NCI-H226 (cell line): ENCODE results near the gene RALBP1.
"Not testable (repeated sequence)": the region's sequence is repeated elsewhere in the genome, so short reads cannot be mapped to it uniquely, and the experiment has no call there.

Experiments
- DNase-seq: peaks from one replicate; pipeline ENCODE4 v3.0.0-alpha.2; 2015

The RALBP1 gene

DNA sequence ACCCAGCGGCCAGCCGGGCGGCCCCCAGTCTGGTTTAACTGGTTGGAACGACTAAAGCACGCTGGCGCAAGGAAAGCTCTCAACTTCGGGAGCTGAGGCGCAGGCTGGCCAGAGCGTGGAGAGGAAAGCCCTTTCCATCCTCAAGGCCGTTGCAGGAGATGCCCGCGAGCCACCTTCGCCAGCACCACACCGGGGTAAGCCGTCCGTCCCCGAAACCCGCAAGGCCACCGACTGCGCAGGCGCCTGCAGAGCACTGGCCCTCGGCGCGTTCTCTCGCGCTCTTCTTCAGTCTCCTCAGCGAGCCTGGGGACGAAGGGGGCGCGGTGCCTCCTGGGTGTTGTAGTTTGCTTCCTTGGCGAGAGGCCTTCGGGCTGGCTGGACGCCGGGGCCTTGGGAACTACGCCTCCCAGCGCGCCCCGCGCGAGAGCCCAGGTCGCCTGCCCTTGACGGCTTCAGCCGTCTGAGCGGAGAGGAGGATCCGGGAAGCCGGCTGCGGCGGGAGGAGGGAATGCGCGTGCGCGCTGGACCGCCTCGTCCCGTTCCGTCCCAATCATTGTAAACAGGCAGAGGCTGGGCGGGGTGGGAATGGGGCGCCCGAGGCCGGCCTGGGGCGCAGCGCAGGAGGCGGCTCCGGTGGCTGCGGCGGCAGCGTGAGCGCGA lies at the start of gene RALBP1:
Gene RALBP1 (plus strand): TSS at position 531 of the 660 bp plus-strand sequence. CDS start 37,533 bp downstream, outside the sequence.
- DNase-seq = peak; percentile 99

GRCh38 chr18:9426753-9427152 lies 48.6 kb upstream of the RALBP1 start:
- DNase-seq = no peak

DNA sequence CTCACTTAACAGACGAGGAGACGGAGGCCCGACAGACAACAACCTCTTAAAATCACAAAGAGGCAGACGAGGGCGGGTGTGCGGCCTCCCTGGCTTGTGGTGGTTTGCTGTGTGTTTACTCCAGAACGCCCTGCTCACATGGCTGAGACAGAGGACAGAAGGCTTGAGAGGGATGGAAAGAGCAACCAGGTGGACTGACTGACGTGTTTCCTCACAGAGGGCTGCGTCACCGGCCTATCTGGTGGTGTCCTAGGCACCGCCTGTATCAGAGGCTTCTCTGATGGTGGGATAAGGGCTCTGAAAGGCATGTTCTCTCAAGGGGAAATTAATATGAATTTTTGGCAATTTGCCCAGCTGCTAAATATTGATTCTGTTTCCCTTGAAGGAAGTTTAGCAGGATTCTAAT lies 47.0 kb upstream of the RALBP1 start:
- no peak for DNase-seq

- no peak for DNase-seq
Observed at GRCh38 chr18:9428862-9429661, 46.3 kb upstream of the RALBP1 start.

GRCh38 chr18:9429662-9429993 lies 45.7 kb upstream of the RALBP1 start:
- DNase-seq = no peak

DNA sequence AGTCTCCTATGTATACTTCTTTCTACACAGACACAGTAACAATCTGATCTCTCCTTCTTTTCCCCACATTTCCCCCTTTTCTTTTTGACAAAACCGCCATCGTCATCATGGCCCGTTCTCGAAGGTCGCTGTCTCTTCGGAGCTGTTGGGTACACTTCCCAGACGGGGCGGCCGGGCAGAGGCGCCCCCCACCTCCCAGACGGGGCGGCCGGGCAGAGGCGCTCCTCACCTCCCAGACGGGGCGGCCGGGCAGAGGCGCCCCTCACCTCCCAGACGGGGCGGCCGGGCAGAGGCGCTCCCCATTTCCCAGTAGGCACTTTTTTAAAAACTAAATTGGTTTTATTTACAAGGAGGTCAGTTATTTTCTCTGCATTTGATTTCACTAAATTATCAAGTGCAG lies 45.0 kb upstream of the RALBP1 start:
- not testable (repeated sequence) for DNase-seq

GRCh38 chr18:9431296-9431695 lies 44.0 kb upstream of the RALBP1 start:
- DNase-seq = no peak

DNA sequence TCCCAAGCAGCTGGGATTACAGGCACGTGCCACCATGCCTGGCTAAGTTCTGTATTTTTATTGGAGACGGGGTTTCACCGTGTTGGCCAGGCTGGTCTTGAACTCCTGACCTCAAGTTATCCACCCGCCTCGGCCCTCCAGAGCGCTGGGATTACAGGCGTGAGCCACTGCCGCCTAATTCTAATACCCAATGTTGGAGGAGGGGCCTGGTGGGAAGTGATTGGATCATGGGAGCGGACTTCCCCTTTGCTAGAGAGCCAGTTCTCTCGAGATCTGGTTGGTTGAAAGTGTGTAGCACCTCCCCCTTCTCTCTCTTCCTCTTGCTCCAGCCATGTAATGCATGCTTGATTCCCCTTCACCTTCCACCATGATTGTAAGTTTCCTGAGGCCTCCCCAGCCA lies 42.2 kb upstream of the RALBP1 start:
- DNase-seq = not testable (repeated sequence)

DNA sequence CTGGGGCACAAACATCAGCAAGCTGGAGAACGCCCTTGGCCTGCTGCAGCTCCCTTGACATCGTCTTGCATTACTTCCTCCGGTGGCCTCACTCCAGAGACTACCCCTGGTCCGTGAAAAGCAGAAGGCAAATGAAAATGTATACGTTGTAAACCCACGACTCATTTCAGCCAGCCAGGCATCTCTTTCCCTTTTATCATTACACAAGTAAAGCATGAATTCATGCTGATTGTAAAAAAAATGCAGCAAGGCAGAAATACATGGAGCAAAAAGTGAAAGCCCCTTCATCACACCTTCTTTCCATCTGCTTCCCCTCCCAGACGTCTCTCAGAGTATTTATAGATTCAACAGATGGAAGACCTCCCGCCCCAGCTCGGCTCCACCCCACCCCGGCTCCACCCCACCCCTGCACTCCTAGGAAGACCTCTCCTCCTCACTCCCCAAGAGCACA lies 41.6 kb upstream of the RALBP1 start:
- no peak for DNase-seq

GRCh38 chr18:9434122-9434701 lies 41.1 kb upstream of the RALBP1 start:
- no peak for DNase-seq

GRCh38 chr18:9435041-9435440 lies 40.3 kb upstream of the RALBP1 start:
- no peak for DNase-seq

DNA sequence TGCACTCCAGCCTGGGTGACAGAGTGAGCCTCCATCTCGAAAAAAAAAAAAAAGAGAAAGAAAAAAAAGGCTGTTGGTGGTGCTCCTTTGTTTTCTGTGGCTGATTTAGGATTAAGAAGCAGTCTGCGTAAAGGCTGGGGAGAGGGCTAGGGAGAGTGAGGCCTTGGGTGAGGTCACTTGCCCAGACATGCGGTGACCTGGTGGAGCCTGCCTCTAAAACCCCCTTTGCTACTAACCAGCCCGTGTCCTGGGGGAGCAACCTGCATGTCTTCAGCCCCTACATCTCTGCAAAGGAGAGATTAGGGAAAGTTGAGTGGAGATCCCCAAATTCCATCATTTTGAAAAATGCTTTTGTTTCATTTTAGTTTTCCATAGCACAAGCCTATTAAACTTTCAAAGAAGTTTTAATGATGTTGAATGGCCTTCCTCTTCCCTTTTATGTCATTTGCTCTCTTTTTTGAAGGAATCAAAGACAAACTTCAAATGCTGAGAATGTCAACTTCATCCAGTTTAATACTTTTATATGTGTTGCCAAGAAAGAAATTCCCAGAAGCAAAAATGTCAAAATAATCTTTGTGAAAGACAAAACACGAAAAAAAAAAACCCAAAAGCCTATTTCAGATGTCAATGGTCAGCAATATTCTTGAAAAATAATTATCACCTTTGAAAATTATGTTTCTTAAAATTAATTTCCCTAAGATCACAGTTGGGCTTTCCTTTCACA lies 38.9 kb upstream of the RALBP1 start:
- no peak for DNase-seq

DNA sequence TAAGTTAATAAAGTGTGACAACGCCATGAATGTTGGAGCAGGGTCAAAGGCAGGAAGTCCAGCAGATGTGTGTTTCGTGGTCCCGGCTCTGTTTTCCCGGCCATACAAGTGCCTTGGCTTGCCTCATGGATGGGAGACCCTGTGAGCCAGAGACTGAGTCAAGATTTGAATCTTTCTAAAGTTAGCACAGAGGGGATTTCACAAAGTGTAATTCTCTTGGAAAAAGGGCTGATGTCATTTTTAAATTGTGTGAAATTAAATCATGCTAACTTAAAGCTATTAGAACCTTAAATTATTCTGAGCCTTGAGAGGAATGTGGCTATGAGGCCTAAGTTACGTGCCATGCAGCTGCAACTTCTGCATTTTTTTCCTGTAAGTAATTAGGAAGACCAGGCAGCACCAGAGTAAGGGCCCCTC lies 38.3 kb upstream of the RALBP1 start:
- no peak for DNase-seq

DNA sequence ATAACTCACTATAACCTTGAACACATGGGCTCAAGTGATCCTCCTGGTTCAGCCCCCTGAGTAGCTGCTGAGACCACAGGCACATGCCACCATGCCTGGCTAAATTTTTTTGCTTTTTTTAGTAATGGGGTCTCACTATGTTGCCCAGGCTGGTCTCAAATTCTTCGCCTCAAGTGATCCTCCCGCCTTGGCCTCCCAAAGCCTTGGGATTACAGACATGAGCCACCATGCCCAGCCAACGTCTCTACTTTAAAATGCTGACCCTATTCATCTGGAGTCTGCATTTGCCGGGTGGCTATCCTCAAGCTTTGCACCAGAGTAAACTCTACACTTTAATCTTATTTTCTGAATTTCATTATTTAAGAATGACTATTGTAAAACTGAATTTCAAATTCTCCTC lies 37.6 kb upstream of the RALBP1 start:
- no peak for DNase-seq

DNA sequence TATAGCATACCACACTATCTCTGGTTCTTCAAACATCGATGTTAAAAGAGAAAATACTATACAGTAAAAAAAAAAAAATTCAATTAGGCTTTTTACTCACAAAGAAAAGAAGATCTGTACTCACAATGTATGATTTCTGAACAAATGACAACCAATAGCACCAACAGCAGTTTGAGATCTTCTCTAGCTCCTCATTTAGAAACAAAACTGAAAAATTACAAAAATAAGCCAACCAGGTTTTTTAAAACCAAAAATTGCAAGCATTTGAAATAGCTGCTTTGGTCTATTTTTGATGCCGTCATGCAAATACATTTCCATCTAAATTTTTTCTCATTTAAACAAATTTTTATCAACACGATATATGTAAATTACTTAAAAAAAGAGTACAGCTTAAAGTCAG lies 34.3 kb upstream of the RALBP1 start:
- no peak for DNase-seq

DNA sequence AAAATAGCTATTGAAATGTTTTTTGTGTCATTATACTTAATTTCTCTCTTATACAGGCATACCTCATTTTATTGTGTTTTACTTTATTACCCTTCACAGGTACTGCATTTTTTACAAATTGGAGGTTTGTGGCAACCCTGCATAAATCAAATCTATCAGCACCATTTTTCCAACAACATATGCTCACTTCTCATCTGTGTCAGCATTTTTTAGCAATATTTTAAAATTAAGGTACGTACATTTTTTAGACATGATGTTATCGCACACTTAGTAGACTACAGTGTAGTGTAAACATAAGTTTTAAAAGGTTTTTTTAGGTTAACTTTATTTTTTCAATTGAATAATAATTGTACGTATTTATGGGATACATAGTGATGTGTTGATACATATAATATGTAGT lies 30.8 kb upstream of the RALBP1 start:
- no peak for DNase-seq

DNA sequence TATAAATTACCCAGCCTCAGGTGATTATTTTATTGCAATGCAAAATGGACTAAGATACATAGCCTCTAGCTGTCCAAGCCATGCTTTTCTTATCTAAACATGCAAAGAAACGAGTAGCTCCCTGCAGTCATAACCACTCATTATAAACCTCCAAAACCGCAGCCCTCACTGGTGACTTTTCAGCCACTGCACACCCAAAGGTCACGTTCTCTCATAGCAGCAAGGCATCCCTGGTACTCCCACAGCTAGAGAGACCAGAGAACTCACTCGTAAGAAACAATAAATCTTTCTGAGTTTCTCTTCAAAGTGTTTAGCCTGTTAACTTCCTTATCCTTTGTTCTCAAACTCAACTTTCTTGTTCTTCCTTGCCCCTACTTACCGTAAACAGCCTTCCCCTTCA lies 28.5 kb upstream of the RALBP1 start:
- DNase-seq = no peak

DNA sequence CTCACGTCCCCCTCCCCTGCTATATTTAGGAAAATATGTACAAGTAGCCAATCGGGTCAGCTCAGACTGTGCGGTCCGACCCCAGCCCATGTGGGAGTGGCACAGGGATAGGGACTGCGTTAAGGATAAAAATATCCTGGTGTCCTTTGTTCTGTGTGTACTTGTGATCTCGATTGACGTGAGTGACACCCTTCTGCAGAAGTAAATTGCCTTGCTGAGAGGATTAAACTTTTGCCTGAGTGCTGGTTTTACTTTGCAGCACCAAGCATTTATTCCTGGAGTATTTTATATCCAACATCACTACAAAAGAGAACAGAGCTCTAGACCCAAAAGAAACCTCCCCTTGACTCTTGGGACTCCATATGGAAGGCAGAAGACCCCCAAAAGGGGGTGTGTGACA lies 28.0 kb upstream of the RALBP1 start:
- no peak for DNase-seq

DNA sequence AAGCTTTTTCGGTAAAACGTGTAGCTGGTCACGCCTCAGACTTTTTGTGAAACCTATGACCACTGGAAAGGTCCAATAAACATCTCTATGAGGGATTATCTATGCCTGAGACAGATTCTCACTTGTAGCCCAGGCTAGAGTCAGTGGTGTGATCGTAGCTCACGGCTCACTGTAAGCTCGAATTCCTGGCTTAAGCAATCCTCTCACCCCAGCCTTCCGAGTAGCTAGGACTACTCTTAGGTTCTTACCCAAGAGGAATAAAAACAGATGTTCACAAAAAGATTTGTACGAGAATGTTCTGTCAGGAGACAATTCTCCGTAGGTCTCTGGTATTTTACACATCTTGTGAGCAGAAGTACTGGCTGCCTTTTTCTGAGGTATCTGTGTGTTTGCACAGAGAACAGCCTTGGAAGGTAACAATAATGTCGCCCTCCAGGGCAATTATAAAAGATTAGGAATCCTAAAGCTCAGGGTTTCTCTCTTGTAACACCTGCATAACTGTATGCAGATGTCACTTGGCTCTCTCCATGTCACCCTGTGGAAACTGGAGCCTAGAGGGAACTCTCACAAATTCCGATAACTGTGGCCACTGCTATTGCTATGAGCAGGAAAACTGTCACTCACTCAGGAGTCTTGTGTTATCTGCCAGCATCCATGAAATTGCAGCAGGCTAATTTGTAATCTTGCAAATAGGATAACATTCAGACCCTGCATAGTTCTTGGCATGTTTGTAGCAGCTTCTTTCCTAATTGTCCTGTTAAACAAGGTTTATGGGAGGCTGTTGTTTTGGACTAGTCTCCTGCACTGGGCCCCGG lies 25.5 kb upstream of the RALBP1 start:
- DNase-seq = no peak

GRCh38 chr18:9450920-9451319 lies 24.4 kb upstream of the RALBP1 start:
- DNase-seq = not testable (repeated sequence)

DNA sequence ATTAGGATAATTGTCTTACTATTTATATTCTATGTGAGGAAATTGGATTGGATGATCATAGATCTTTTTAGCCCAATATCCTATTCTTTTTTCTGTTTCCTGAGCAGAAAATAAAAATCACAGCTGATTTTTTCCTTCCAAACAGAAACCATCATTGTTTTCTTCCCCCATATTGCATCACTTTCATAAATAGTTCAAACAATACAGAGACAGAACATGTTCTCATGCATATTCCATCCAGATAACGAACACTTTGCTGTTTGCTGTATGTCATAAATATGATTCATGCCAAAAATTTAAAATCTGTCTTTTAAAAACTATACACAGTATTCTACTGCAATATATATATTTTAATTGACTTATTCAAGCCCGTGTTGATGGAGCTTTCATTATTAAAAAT lies 22.0 kb upstream of the RALBP1 start:
- no peak for DNase-seq

GRCh38 chr18:9454061-9454703 lies 21.1 kb upstream of the RALBP1 start:
- DNase-seq = peak; percentile 37
